Hematopoietic multipotent progenitor cell treated with erythropoietin and hydrocortisone succinate and interleukin-3 and kit ligand, for 15 days (in vitro differentiated cells): ENCODE results near the gene C1QTNF5.

Experiments used
- DNase-seq: peaks from one replicate; pipeline ENCODE4 v3.0.0-alpha.2; 2015; ENCODE audit warnings: low spot score

The C1QTNF5 gene

GRCh38 chr11:119373059-119373920 is 32.6 kb upstream of the C1QTNF5 start:
- DNase-seq = no peak

- DNase-seq = no peak
These were observed 31.8 kb upstream of the C1QTNF5 start for GRCh38 chr11:119372260-119373058.

- no peak for DNase-seq
These were observed 31.1 kb upstream of the C1QTNF5 start for GRCh38 chr11:119371778-119372182.

GRCh38 chr11:119371067-119371601 is 30.5 kb upstream of the C1QTNF5 start:
- no peak for DNase-seq

- no peak for DNase-seq
These were observed 29.9 kb upstream of the C1QTNF5 start for GRCh38 chr11:119370486-119371046.

- DNase-seq = no peak
These were observed 28.6 kb upstream of the C1QTNF5 start for GRCh38 chr11:119369132-119369925.

- DNase-seq = peak; percentile 75
These were observed 27.7 kb upstream of the C1QTNF5 start for GRCh38 chr11:119368121-119369034.

GRCh38 chr11:119367661-119368120 is 27.0 kb upstream of the C1QTNF5 start:
- no peak for DNase-seq

- no peak for DNase-seq
These were observed 26.3 kb upstream of the C1QTNF5 start for GRCh38 chr11:119366690-119367620.

- DNase-seq = no peak
These were observed 24.4 kb upstream of the C1QTNF5 start for GRCh38 chr11:119365071-119365591.

GRCh38 chr11:119363851-119364590 is 23.3 kb upstream of the C1QTNF5 start:
- DNase-seq = peak; percentile 44

- DNase-seq = no peak
These were observed 22.6 kb upstream of the C1QTNF5 start for GRCh38 chr11:119363081-119363850.

- DNase-seq = no peak
These were observed 22.0 kb upstream of the C1QTNF5 start for GRCh38 chr11:119362741-119363080.

GRCh38 chr11:119361941-119362725 is 21.4 kb upstream of the C1QTNF5 start:
- DNase-seq = no peak

- DNase-seq = no peak
These were observed 20.5 kb upstream of the C1QTNF5 start for GRCh38 chr11:119361056-119361787.
